Tracheal epithelial cell (primary cell): ENCODE measurements around the gene TRIM59. TPM values are rescaled to one million over a fixed set of nuclear protein-coding genes. Genes with fewer than 3 reads are reported as not detected.

Experiments
- total RNA-seq: library from RNA; depleted of rRNA; stranded (reverse); fragments of >200 nt; gene quantifications from 2 replicates; pipeline ENCODE4 v1.2.1, GENCODE V29; 2014

TRIM59 gene
- 7.5 and 9.2 TPM in 2 replicates for total RNA-seq

GRCh38 chr3:160449636-160450598, at the start of gene TRIM59:
TSS of gene TRIM59 (minus strand) at chr3:160449786. CDS start at chr3:160439183, 10,603 bp downstream.

GRCh38 chr3:160399125-160400029, 50.2 kb downstream of the TRIM59 start, which contains the start of the genes IFT80 and SMC4:
TSS of gene IFT80 (minus strand) at chr3:160399225. CDS start at chr3:160384600, 14,625 bp downstream.
TSS of gene SMC4 (plus strand) at chr3:160399650. CDS start at chr3:160400827, 1,177 bp downstream.

Other genes starting within 250 kb of the TRIM59 start
- under 0.01 TPM in 1 of 2 replicates, not detected in the other for gene C3orf80, start 224.4 kb downstream of the TRIM59 start, total RNA-seq
- 13.7 and 19.4 TPM in 2 replicates for gene IFT80, start 50.6 kb downstream of the TRIM59 start, total RNA-seq
- 11.1 and 13.2 TPM in 2 replicates for gene SMC4, start 50.1 kb downstream of the TRIM59 start, total RNA-seq
- gene KPNA4, start 115.8 kb upstream of the TRIM59 start, total RNA-seq = 32.0 and 33.0 TPM in 2 replicates
- under 0.01 and 0.24 TPM in 2 replicates for gene ARL14, start 227.4 kb upstream of the TRIM59 start, total RNA-seq